ENCODE measurements around the gene DEFB121. TPM values are rescaled to one million over a fixed set of nuclear protein-coding genes. Genes with fewer than 3 reads are reported as not detected.
A peak's percentile ranks its signal among the peaks of the same experiment; 100 is the strongest.

Gene DEFB121
- total RNA-seq, 1 experiment from 2014 or later, result not detected

- no TSS peak for BruUV-seq (replicated peaks)
- ChIA-PET POLR2A (no interaction called here), CTCF (no interaction called here)
- Histone ChIP-seq H3K4me3 (ENCODE audit: low read depth in 2 of 2, low read length in 2 of 2) (no peak overlapping the region), H3K27ac (ENCODE audit: low read length) (no peak overlapping the region), H3K27me3 (ENCODE audit: control insufficient read depth, insufficient read depth, low read length) (no peaks in the 10 kb centered on the region), H3K36me3 (ENCODE audit: control insufficient read depth, insufficient read depth, low read length) (no peaks in the 10 kb centered on the region), H3K4me1 (ENCODE audit: control insufficient read depth, insufficient read depth, low read length) (no peaks in the 10 kb centered on the region), H3K9me3 (ENCODE audit: control insufficient read depth, insufficient read depth, low read depth, low read length) (no peaks in the 10 kb centered on the region)
- DNase-seq (ENCODE audit: low read depth, low spot score), result no peak
- intact Hi-C loops (cut with micrococcal nuclease; ENCODE audit: unreplicated experiment), result no loop called here
- ATAC-seq, result no peak
- in situ Hi-C loops (cut with HindIII; ENCODE audit: low pct_unique_long_range_greater_than_20kb, low sequenced_read_pairs), result no loop called here
- TF ChIP-seq REST (IDR thresholded peaks at IDR 0.05; ENCODE audit: insufficient read depth in 1 of 2, low read depth in 2 of 2, low read length in 1 of 2) (no peak), TCF7L2 (IDR thresholded peaks at IDR 0.05; ENCODE audit: low read depth, low read length) (no peak)
Observed at GRCh38 chr20:31452575-31452974, 46.6 kb upstream of the DEFB121 start.

GRCh38 chr20:31449511-31450414 is 43.7 kb upstream of the DEFB121 start:
- Histone ChIP-seq H3K4me3 (ENCODE audit: low read depth in 2 of 2, low read length in 2 of 2) (no peak overlapping the region), H3K27me3 (ENCODE audit: control insufficient read depth, insufficient read depth, low read length) (peaks cover 3% of the 10 kb centered on the region; the same call in 1 of the 2 replicates), H3K9me3 (ENCODE audit: control insufficient read depth, insufficient read depth, low read depth, low read length) (no peaks in the 10 kb centered on the region), H3K27ac (ENCODE audit: low read length) (no peak overlapping the region), H3K4me1 (ENCODE audit: control insufficient read depth, insufficient read depth, low read length) (no peaks in the 10 kb centered on the region), H3K36me3 (ENCODE audit: control insufficient read depth, insufficient read depth, low read length) (no peaks in the 10 kb centered on the region)
- DNase-seq (ENCODE audit: low read depth, low spot score), result no peak
- intact Hi-C loops (cut with micrococcal nuclease; ENCODE audit: unreplicated experiment) (no loop called here), in situ Hi-C loops (cut with HindIII; ENCODE audit: low pct_unique_long_range_greater_than_20kb, low sequenced_read_pairs) (no loop called here)
- ChIA-PET CTCF (interaction anchor here (0.6 to 1.2 kb wide), 3 partner anchors 9 to 54 kb away, joined by 8 to 11 read pairs (median 9); partner anchors contain the start of gene DEFB123), POLR2A (interaction anchor here (0.5 to 0.8 kb wide), 4 partner anchors 20 to 111 kb away, joined by 3 to 5 read pairs (median 4); no protein-coding TSS in a partner anchor)
- no peak for TF ChIP-seq CTCF (IDR thresholded peaks at IDR 0.05)
- no peak for TF ChIP-seq POLR2AphosphoS5 (IDR thresholded peaks at IDR 0.05; ENCODE audit: low read depth, low read length)
- TF ChIP-seq TCF7L2 (IDR thresholded peaks at IDR 0.05; ENCODE audit: low read depth, low read length), result no peak
- no peak for TF ChIP-seq SIN3A (IDR thresholded peaks at IDR 0.05; ENCODE audit: borderline replicate concordance, insufficient read depth, low read depth, low read length)
- no peak for TF ChIP-seq REST (IDR thresholded peaks at IDR 0.05; ENCODE audit: insufficient read depth in 1 of 2, low read depth in 2 of 2, low read length in 1 of 2)
- no TSS peak for BruUV-seq (replicated peaks)
- ATAC-seq, result peak; percentile 32; the same call in 1 of the 2 replicates

Data from Panc1 (cell line).